ENCODE results near the gene EPN3. TPM values are rescaled to one million over a fixed set of nuclear protein-coding genes. Genes with fewer than 3 reads are reported as not detected.

The EPN3 gene
- total and polyA plus RNA-seq, 8 donors: 6.4 to 117 (median 45.1) TPM

DNA sequence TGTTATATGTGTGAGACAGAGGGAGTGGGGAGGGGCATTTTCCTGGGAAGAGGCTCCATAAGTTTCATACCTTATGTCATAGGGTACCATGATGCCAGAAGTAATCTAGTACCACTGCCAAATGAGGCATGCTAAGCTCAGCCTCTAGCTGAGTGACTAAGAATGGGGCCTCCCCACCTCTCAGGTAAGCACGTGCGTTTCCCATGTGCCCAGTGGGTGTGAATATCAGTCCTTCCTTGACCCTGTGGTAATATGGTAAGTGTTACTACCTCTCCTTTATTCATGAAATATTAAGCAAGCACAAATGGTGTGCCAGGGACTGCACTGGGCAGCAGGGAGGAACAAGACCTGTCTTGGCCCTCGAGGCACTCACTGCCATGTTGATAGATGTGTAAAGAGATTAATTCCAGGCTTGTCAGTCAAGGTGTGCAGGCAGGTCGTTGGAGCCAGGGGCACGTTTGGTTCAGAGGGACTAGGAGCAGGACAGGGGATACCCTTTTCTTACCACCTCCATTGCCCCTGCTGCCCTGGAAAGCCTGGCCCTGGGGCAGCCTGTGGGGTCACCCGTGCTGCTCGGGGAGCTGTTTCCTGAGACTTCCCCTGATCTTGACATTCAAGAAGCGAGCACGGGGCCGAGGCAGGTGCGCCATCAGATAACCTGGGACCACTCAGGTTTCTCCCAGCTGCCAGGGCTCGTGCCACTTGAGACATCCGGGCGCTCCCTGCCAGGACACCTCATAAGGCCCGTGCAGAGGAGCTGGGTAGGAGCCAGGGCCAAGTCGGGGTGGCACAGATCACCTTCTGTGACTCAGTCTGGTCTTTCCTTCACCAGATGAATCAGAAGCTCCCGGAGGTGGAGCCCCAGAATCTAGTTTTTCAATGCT lies 45.1 kb upstream of the EPN3 start:
- DNase-seq: peak in 1 of 2 donors; percentile 45
- WGBS, 5 donors: 70 to 76% (median 74%) methylated on average over 17 of the region's 17 CpGs
- intact Hi-C loops (cut with DNase I; ENCODE audit: low total_unique reads): loop anchor here (10.0 kb wide), 1 partner anchor 47 kb away; the partner anchor contains the start of gene EPN3
- TF ChIP-seq POLR2AphosphoS5 (IDR thresholded peaks at IDR 0.05) (no peak), POLR2A (IDR thresholded peaks at IDR 0.05) (no peak)
- H3K36me3 ChIP-seq: peaks cover 25 to 56% (median 45%) of the 10 kb centered on the region in 4 donors
- H3K9me3 ChIP-seq: no peaks in the 10 kb centered on the region
- no peaks in the 10 kb centered on the region for H3K27me3 ChIP-seq
- H3K27ac ChIP-seq: no peak overlapping the region
- peaks cover 0 to 12% (median 9%) of the 10 kb centered on the region in 4 donors for H3K4me1 ChIP-seq
- H3K4me3 ChIP-seq: no peak overlapping the region

DNA sequence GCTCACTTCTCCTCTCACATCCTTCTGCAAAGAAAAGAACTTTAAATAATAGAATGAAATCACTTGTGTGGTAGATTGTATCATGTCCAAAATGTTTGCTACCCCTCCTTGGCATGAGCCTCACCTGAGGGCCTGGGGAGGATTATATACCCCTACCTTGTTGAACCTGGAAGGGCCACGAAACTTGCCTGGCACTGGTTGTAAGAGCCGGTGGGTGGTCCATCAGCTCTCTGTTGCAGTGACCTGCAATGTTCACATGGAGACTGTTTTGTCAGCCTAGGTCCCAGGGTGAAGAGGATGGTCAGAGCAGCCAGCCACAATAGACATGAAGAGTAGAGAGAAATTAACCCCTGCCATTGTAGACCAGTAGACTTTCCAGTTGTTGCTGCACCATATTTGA lies 43.7 kb upstream of the EPN3 start:
- Histone ChIP-seq H3K9me3 (no peaks in the 10 kb centered on the region), H3K4me3 (no peak overlapping the region), H3K27ac (no peak overlapping the region), H3K4me1 (no peaks in the 10 kb centered on the region), H3K27me3 (no peaks in the 10 kb centered on the region), H3K36me3 (peaks cover 17 to 48% (median 36%) of the 10 kb centered on the region in 4 donors)
- TF ChIP-seq POLR2AphosphoS5 (IDR thresholded peaks at IDR 0.05) (no peak), POLR2A (IDR thresholded peaks at IDR 0.05) (no peak), EP300 (IDR thresholded peaks at IDR 0.05) (no peak)
- TF ChIP-seq, protein P1, sequence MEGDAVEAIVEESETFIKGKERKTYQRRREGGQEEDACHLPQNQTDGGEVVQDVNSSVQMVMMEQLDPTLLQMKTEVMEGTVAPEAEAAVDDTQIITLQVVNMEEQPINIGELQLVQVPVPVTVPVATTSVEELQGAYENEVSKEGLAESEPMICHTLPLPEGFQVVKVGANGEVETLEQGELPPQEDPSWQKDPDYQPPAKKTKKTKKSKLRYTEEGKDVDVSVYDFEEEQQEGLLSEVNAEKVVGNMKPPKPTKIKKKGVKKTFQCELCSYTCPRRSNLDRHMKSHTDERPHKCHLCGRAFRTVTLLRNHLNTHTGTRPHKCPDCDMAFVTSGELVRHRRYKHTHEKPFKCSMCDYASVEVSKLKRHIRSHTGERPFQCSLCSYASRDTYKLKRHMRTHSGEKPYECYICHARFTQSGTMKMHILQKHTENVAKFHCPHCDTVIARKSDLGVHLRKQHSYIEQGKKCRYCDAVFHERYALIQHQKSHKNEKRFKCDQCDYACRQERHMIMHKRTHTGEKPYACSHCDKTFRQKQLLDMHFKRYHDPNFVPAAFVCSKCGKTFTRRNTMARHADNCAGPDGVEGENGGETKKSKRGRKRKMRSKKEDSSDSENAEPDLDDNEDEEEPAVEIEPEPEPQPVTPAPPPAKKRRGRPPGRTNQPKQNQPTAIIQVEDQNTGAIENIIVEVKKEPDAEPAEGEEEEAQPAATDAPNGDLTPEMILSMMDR (IDR thresholded peaks at IDR 0.05): no peak
- no peak for DNase-seq
- 91 to 100% (median 93%) methylated on average over 2 of the region's 2 CpGs for WGBS, 5 donors
- intact Hi-C loops (cut with DNase I; ENCODE audit: low total_unique reads): loop anchor here (10.0 kb wide), 1 partner anchor 46 kb away; the partner anchor contains the start of gene EPN3

DNA sequence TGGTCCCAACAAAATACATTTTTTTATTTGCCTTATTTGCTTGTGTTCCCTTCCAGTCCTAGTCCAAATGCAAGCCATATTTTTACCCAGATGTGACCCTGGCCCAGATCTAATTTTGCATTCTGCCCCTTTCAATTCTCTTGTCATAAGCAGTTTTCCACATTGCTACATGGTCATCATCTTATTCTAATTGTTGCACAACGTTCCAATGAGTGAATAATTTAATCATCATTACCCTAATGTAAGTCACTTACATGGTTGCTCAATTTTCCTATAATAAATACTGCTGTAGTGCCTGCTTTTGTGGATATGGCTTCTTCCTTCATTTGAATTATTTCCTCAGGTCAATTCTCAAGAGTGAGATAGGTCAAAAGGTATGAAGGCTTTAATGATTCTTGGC lies 41.0 kb upstream of the EPN3 start:
- Histone ChIP-seq H3K9me3 (no peaks in the 10 kb centered on the region), H3K36me3 (peaks cover 0 to 22% (median 11%) of the 10 kb centered on the region in 4 donors), H3K27ac (no peak overlapping the region), H3K4me3 (no peak overlapping the region), H3K4me1 (no peaks in the 10 kb centered on the region), H3K27me3 (no peaks in the 10 kb centered on the region)
- 57 to 67% (median 67%) methylated on average over 1 of the region's 1 CpG for whole genome bisulfite sequencing, 5 donors
- TF ChIP-seq, protein P1 (IDR thresholded peaks at IDR 0.05): no peak
- TF ChIP-seq POLR2A (IDR thresholded peaks at IDR 0.05): no peak
- TF ChIP-seq EP300 (IDR thresholded peaks at IDR 0.05): no peak
- no peak for TF ChIP-seq POLR2AphosphoS5 (IDR thresholded peaks at IDR 0.05)
- DNase-seq: no peak
- intact Hi-C loops (cut with DNase I; ENCODE audit: low total_unique reads): no loop called here

DNA sequence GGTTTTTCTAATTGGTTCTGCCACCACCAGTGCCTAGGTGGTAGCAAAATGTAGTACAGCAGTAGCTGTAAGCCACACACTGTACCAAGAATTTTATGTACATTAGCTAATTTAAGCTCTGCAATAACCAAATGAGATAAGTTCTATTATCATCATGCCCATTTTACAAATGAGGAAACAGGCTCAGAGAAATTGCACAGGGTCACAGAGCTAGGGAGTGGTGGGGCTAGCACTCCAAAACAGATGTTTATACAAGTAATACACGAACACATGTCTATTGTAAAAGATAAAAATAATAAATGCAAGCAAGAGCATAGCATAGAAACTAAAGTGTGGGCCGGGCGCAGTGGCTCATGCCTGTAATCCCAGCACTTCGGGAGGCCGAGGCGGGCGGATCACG lies 40.3 kb upstream of the EPN3 start:
- H3K27me3 ChIP-seq: no peaks in the 10 kb centered on the region

More for the DNA sequence above, 40.3 kb upstream of the EPN3 start:
- TF ChIP-seq, protein P1 (IDR thresholded peaks at IDR 0.05): no peak
- no peak for TF ChIP-seq POLR2AphosphoS5 (IDR thresholded peaks at IDR 0.05)
- no peak for TF ChIP-seq POLR2A (IDR thresholded peaks at IDR 0.05)
- no peak for TF ChIP-seq EP300 (IDR thresholded peaks at IDR 0.05)
- no peaks in the 10 kb centered on the region for H3K9me3 ChIP-seq
- peaks cover 0 to 16% (median 6%) of the 10 kb centered on the region in 4 donors for H3K36me3 ChIP-seq
- no peaks in the 10 kb centered on the region for H3K4me1 ChIP-seq
- intact Hi-C loops (cut with DNase I; ENCODE audit: low total_unique reads): no loop called here
- no peak overlapping the region for H3K27ac ChIP-seq
- DNase-seq: no peak
- 79 to 85% (median 81%) methylated on average over 6 to 8 of the region's 8 CpGs for WGBS, 5 donors
- no peak overlapping the region for H3K4me3 ChIP-seq
